Astrocyte (in vitro differentiated cells and primary cell): ENCODE results near the gene PPP6R1.
"Not testable (repeated sequence)": the region's sequence is repeated elsewhere in the genome, so short reads cannot be mapped to it uniquely, and the experiment has no call there.

Source experiments
- EZH2 ChIP-seq: IDR thresholded peaks from 2 replicates; pipeline ENCODE4 v1.6.1; 2012; ENCODE audit warnings: mild to moderate bottlenecking, low read length, inconsistent platforms; ENCODE audit not compliant: insufficient read depth
- TF ChIP-seq, protein P1 (sequence below): IDR thresholded peaks from 2 replicates; pipeline ENCODE4 v1.5.1; 2011; ENCODE audit warnings: low read depth, mild to moderate bottlenecking, inconsistent platforms, low read length, moderate library complexity; ENCODE audit not compliant: insufficient read depth

DNA sequence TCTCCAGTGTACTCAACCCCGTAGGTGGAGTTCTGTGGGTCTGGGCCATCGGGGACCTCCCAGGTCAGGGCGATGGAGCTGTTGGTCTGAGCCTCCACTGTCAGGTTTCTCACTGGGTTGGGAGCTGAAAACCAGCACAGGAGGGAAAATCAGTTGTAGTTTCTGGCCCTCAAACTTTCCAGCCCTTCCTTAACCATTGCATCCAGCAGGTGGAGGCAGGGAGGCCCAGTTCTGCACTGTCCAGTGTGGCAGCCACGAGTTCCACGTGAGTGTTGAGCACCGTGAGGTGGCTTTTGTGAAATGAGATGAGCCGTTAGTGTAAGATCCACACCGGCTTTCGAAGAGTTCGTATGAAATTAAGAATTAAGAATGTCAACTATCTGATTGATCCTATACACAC is 56.6 kb downstream of the PPP6R1 start:
- TF ChIP-seq, protein P1, sequence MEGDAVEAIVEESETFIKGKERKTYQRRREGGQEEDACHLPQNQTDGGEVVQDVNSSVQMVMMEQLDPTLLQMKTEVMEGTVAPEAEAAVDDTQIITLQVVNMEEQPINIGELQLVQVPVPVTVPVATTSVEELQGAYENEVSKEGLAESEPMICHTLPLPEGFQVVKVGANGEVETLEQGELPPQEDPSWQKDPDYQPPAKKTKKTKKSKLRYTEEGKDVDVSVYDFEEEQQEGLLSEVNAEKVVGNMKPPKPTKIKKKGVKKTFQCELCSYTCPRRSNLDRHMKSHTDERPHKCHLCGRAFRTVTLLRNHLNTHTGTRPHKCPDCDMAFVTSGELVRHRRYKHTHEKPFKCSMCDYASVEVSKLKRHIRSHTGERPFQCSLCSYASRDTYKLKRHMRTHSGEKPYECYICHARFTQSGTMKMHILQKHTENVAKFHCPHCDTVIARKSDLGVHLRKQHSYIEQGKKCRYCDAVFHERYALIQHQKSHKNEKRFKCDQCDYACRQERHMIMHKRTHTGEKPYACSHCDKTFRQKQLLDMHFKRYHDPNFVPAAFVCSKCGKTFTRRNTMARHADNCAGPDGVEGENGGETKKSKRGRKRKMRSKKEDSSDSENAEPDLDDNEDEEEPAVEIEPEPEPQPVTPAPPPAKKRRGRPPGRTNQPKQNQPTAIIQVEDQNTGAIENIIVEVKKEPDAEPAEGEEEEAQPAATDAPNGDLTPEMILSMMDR: not testable (repeated sequence)
- not testable (repeated sequence) for TF ChIP-seq EZH2
